ENCODE results near the gene C8G. TPM values are rescaled to one million over a fixed set of nuclear protein-coding genes. Genes with fewer than 3 reads are reported as not detected.
A peak's percentile ranks its signal among the peaks of the same experiment; 100 is the strongest.

The C8G gene
- total RNA-seq, 1 experiment from 2014 or later: 2.1 TPM

GRCh38 chr9:136963751-136964150 lies 18.7 kb downstream of the C8G start:
- TF ChIP-seq TCF7L2 (IDR thresholded peaks at IDR 0.05; ENCODE audit: borderline replicate concordance, extremely low read depth, insufficient read depth, insufficient read length) (no peak), REST (IDR thresholded peaks at IDR 0.05; ENCODE audit: low read depth) (no peak), POLR2AphosphoS5 (IDR thresholded peaks at IDR 0.05; ENCODE audit: low read depth, low read length) (no peak), SP1 (IDR thresholded peaks at IDR 0.05; ENCODE audit: low read depth) (no peak), ELF1 (IDR thresholded peaks at IDR 0.05; ENCODE audit: borderline replicate concordance, low read depth) (no peak), EZH2phosphoT487 (IDR thresholded peaks at IDR 0.05; ENCODE audit: borderline replicate concordance) (no peak)
- H3K27ac ChIP-seq (ENCODE audit: low read depth, low read length): peak overlapping the region; percentile 63; the same call in 1 of the 2 replicates
- ATAC-seq (no peak; the same call in 1 of the 2 replicates), DNase-seq (ENCODE audit: low read depth, low spot score) (no peak)
- H4K20me1 ChIP-seq (ENCODE audit: insufficient read depth): no peaks in the 10 kb centered on the region
- H3K9me3 ChIP-seq (ENCODE audit: control insufficient read depth in 1 of 2, insufficient read depth in 1 of 2, low read depth in 1 of 2, low read length in 2 of 2): no peaks in the 10 kb centered on the region
- no peak overlapping the region for H2AFZ ChIP-seq (ENCODE audit: low read depth, low read length, poor library complexity, severe bottlenecking)
- H3K36me3 ChIP-seq (ENCODE audit: control insufficient read depth in 1 of 2, insufficient read depth in 2 of 2, low read length in 2 of 2): no peaks in the 10 kb centered on the region
- H3K79me2 ChIP-seq (ENCODE audit: insufficient read depth, low read length): no peaks in the 10 kb centered on the region
- peak overlapping the region; percentile 88 for H3K4me2 ChIP-seq (ENCODE audit: low read length)
- intact Hi-C loops (cut with micrococcal nuclease): no loop called here
- no peaks in the 10 kb centered on the region for H3K9me2 ChIP-seq (ENCODE audit: insufficient read depth)
- RAD21 ChIA-PET (ENCODE audit: low non-redundant PET in 1 of 2, low total read pairs in 2 of 2, uncharacterized antibody in 2 of 2, unreplicated experiment in 2 of 2): no interaction called here
- no peaks in the 10 kb centered on the region for H3K27me3 ChIP-seq (ENCODE audit: insufficient read depth, low read length)
- peak overlapping the region in 1 of 2 experiments; percentile 45; a peak in 1 of 4 replicates for H3K4me3 ChIP-seq (replicated peaks in 1 of 2; ENCODE audit: low read depth in 1 of 2, low read length in 2 of 2)
- no TSS peak for BruUV-seq (replicated peaks)
- peaks cover 11 to 28% of the 10 kb centered on the region in 2 experiments for H3K4me1 ChIP-seq (ENCODE audit: control insufficient read depth in 1 of 2, insufficient read depth in 2 of 2, low read length in 2 of 2)
- H3K9ac ChIP-seq (ENCODE audit: low read length): peak overlapping the region; percentile 49
- CTCF ChIA-PET: interaction anchor here (1.4 to 1.6 kb wide), 3 partner anchors 14 to 16 kb away, joined by 3 to 5 read pairs (median 3); no protein-coding TSS in a partner anchor
- POLR2A ChIA-PET: interaction anchor here (1.4 kb wide), 1 partner anchor 10 kb away, joined by 3 read pairs; no protein-coding TSS in a partner anchor
